H1 (cell line): ENCODE measurements around the gene MYH9. TPM values are rescaled to one million over a fixed set of nuclear protein-coding genes. Genes with fewer than 3 reads are reported as not detected.

Experiments
- CTCF ChIA-PET: fragments of 300-600 bp; sonication (Branson Sonifier 250); formaldehyde crosslinking; loops from one replicate; lab custom pipeline; 2021; ENCODE audit not compliant: partially characterized antibody; lab: Charles Lee
- POLR2A ChIA-PET: fragments of 300-600 bp; sonication (Branson Sonifier 250); formaldehyde crosslinking; loops from one replicate; lab custom pipeline; 2021; ENCODE audit warnings: inconsistent platforms; ENCODE audit not compliant: partially characterized antibody; lab: Charles Lee
- DNase-seq, 2 experiments: peaks; one replicate each; pipeline versions ENCODE4 v3.0.0 to v3.0.0-alpha.2; 2010 to 2022; ENCODE audit warnings: low spot score in 2 of 2, low read depth in 1 of 2, mixed read lengths in 1 of 2
- FAIRE-seq: peaks from 2 replicates; lab custom pipeline; 2011; peaks lifted over from hg19 to GRCh38; lab: Jason Lieb, UNC
- H2AFZ ChIP-seq: 2 replicates; pipeline ENCODE4 v1.8.1; 2012; ENCODE audit warnings: low read length, inconsistent platforms
- H2AK5ac ChIP-seq: 2 replicates; pipeline ENCODE4 v1.6.1; 2013; ENCODE audit warnings: low read depth, low read length
- H2BK120ac ChIP-seq: replicated peaks from 2 replicates; pipeline ENCODE3; 2013; ENCODE audit warnings: low read depth, low read length, inconsistent platforms
- H2BK12ac ChIP-seq: 2 replicates; pipeline ENCODE4 v1.6.1; 2013; ENCODE audit warnings: low read depth, low read length
- H2BK15ac ChIP-seq: 2 replicates; pipeline ENCODE4 v1.6.1; 2013; ENCODE audit warnings: low read length
- H2BK20ac ChIP-seq: 2 replicates; pipeline ENCODE4 v1.6.1; 2013; ENCODE audit warnings: low read length
- H2BK5ac ChIP-seq: 2 replicates; pipeline ENCODE4 v1.6.1; 2013; ENCODE audit warnings: low read depth, low read length
- H3K14ac ChIP-seq: 2 replicates; pipeline ENCODE4 v1.6.1; 2013; ENCODE audit warnings: inconsistent platforms; ENCODE audit not compliant: insufficient read length
- H3K18ac ChIP-seq: 2 replicates; pipeline ENCODE4 v1.6.1; 2013; ENCODE audit warnings: low read length; ENCODE audit errors: extremely low read depth
- H3K23ac ChIP-seq: 2 replicates; pipeline ENCODE4 v1.6.1; 2013; ENCODE audit warnings: inconsistent platforms; ENCODE audit not compliant: insufficient read length
- H3K23me2 ChIP-seq: 2 replicates; pipeline ENCODE4 v1.6.1; 2013; ENCODE audit warnings: low read depth, low read length
- H3K27ac ChIP-seq: 2 replicates; pipeline ENCODE4 v1.6.1; 2011; ENCODE audit warnings: low read depth, low read length, inconsistent platforms
- H3K27me3 ChIP-seq, 4 experiments: replicated peaks in 1 of 4; 1 replicate in 1 of 4; 2 replicates in 3 of 4; pipeline versions ENCODE4 v1.6.1 to v1.8.1; 2011 to 2013; ENCODE audit warnings: low read length in 3 of 4, mild to moderate bottlenecking in 3 of 4, inconsistent platforms in 2 of 4, mixed read lengths in 2 of 4, moderate library complexity in 1 of 4; ENCODE audit not compliant: control insufficient read depth in 3 of 4, insufficient read depth in 3 of 4; ENCODE audit errors: extremely low read depth in 1 of 4
- H3K36me3 ChIP-seq, 4 experiments: 2 replicates each; pipeline versions ENCODE4 v1.6.1 to v1.8.1; 2011 to 2013; ENCODE audit warnings: mild to moderate bottlenecking in 4 of 4, low read length in 3 of 4, moderate library complexity in 2 of 4, control low read depth in 1 of 4, inconsistent platforms in 1 of 4; ENCODE audit not compliant: insufficient read depth in 4 of 4, control insufficient read depth in 2 of 4
- H3K4ac ChIP-seq: replicated peaks from 2 replicates; pipeline ENCODE3; 2013; ENCODE audit warnings: low read length, low read depth, mixed read lengths, inconsistent platforms; ENCODE audit not compliant: insufficient read length
- H3K4me1 ChIP-seq, 4 experiments: replicated peaks in 1 of 4; 1 replicate in 1 of 4; 2 replicates in 3 of 4; pipeline versions ENCODE4 v1.6.1 to v1.8.1; 2011 to 2013; ENCODE audit warnings: low read length in 3 of 4, inconsistent platforms in 2 of 4, mixed read lengths in 1 of 4; ENCODE audit not compliant: insufficient read depth in 4 of 4, control insufficient read depth in 3 of 4
- H3K4me2 ChIP-seq, 2 experiments: 2 replicates each; pipeline versions ENCODE4 v1.6.1 to v1.8.1; 2011 to 2013; ENCODE audit warnings: low read depth in 2 of 2, low read length in 2 of 2, control low read depth in 1 of 2, inconsistent platforms in 1 of 2, mild to moderate bottlenecking in 1 of 2; ENCODE audit not compliant: insufficient read depth in 1 of 2
- H3K4me3 ChIP-seq, 4 experiments: fragments of 200-600, 300-600 bp in 1 of 4; sonication (generic), shearing (Covaris generic), sonication (Bioruptor Twin) in 1 of 4; 2 replicates each; pipeline versions ENCODE4 v1.5.1 to v1.8.1; 2011 to 2016; ENCODE audit warnings: low read length in 4 of 4, low read depth in 3 of 4, control low read depth in 2 of 4, inconsistent platforms in 2 of 4, mild to moderate bottlenecking in 2 of 4, mixed read lengths in 1 of 4, moderate library complexity in 1 of 4; ENCODE audit not compliant: insufficient read depth in 2 of 4; ENCODE audit errors: extremely low read depth in 1 of 4
- H3K56ac ChIP-seq: replicated peaks from 2 replicates; pipeline ENCODE3; 2013; ENCODE audit warnings: low read depth, mild to moderate bottlenecking, mixed read lengths, low read length, inconsistent platforms; ENCODE audit not compliant: insufficient read length
- H3K79me1 ChIP-seq: 2 replicates; pipeline ENCODE4 v1.6.1; 2013; ENCODE audit warnings: low read depth, low read length, control low read depth
- H3K79me2 ChIP-seq, 2 experiments: 2 replicates each; pipeline versions ENCODE4 v1.6.1 to v1.8.1; 2012 to 2013; ENCODE audit warnings: low read length in 2 of 2, mild to moderate bottlenecking in 2 of 2, inconsistent platforms in 1 of 2; ENCODE audit not compliant: insufficient read depth in 2 of 2, control insufficient read depth in 1 of 2
- H3K9ac ChIP-seq, 4 experiments: replicated peaks in 1 of 4; 1 replicate in 1 of 4; 2 replicates in 3 of 4; pipeline versions ENCODE4 v1.6.1 to v1.8.1; 2011 to 2013; ENCODE audit warnings: low read depth in 3 of 4, low read length in 3 of 4, control low read depth in 2 of 4, mild to moderate bottlenecking in 2 of 4, moderate library complexity in 2 of 4, inconsistent platforms in 1 of 4; ENCODE audit errors: extremely low read depth in 1 of 4
- H3K9me3 ChIP-seq, 2 experiments: 2 replicates each; pipeline versions ENCODE4 v1.6.1 to v1.8.1; 2012 to 2013; ENCODE audit warnings: mild to moderate bottlenecking in 2 of 2, moderate library complexity in 2 of 2, control low read depth in 1 of 2, inconsistent platforms in 1 of 2, low read depth in 1 of 2, low read length in 1 of 2, mixed read lengths in 1 of 2; ENCODE audit not compliant: insufficient read depth in 2 of 2
- H4K20me1 ChIP-seq, 2 experiments: replicated peaks in 1 of 2; 2 replicates each; pipeline versions ENCODE3 to v1.8.1; 2011 to 2013; ENCODE audit warnings: inconsistent platforms in 2 of 2, low read length in 2 of 2, mild to moderate bottlenecking in 1 of 2; ENCODE audit not compliant: insufficient read depth in 2 of 2, control insufficient read depth in 1 of 2
- H4K5ac ChIP-seq: 2 replicates; pipeline ENCODE4 v1.6.1; 2013; ENCODE audit warnings: low read length, low read depth, mixed read lengths, inconsistent platforms; ENCODE audit not compliant: insufficient read length
- H4K8ac ChIP-seq: 2 replicates; pipeline ENCODE4 v1.8.0; 2013; ENCODE audit warnings: mild to moderate bottlenecking, moderate library complexity, low read length, inconsistent platforms; ENCODE audit not compliant: insufficient read depth; ENCODE audit errors: extremely low read depth
- H4K91ac ChIP-seq: replicated peaks from 2 replicates; pipeline ENCODE3; 2013; ENCODE audit warnings: low read length, mixed read lengths, inconsistent platforms; ENCODE audit not compliant: insufficient read length
- CHD1 ChIP-seq: IDR thresholded peaks from 2 replicates; pipeline ENCODE4 v1.6.1; 2012; ENCODE audit warnings: low read depth, low read length, improper control_type of control experiment
- EZH2 ChIP-seq: fragments of 200-600 bp; sonication (generic); IDR thresholded peaks from 2 replicates; pipeline ENCODE4 v1.7.1; 2012; ENCODE audit warnings: low read depth, mild to moderate bottlenecking, moderate library complexity, low read length, inconsistent platforms; ENCODE audit not compliant: severe bottlenecking
- HDAC2 ChIP-seq, 2 experiments: fragments of 300-600 bp in 1 of 2; sonication (generic) in 1 of 2; IDR thresholded peaks; 2 replicates each; pipeline ENCODE4 v1.6.1; 2011 to 2012; ENCODE audit warnings: low read depth in 2 of 2, low read length in 2 of 2, mild to moderate bottlenecking in 2 of 2, moderate library complexity in 2 of 2, borderline replicate concordance in 1 of 2, inconsistent platforms in 1 of 2
- JUND ChIP-seq: IDR thresholded peaks from 2 replicates; pipeline ENCODE4 v1.6.1; 2011; ENCODE audit warnings: mild to moderate bottlenecking, improper control_type of control experiment, low read length
- TAF7 ChIP-seq: optimal IDR thresholded peaks from 2 replicates; pipeline ENCODE3; 2011; ENCODE audit warnings: low read depth, mild to moderate bottlenecking, inconsistent platforms, low read length, moderate library complexity, borderline replicate concordance
- ZNF274 ChIP-seq: IDR thresholded peaks from 2 replicates; pipeline ENCODE4 v1.7.0; 2012; ENCODE audit warnings: low read length, borderline replicate concordance; ENCODE audit errors: extremely low read depth
- WGBS, 2 experiments: shearing (Covaris generic) in 1 of 2; methylation state at CpG; one replicate each; pipeline versions ENCODE4 v1.1.6 to v1.1.7; 2013 to 2015; ENCODE audit warnings: low lambda C conversion rate in 2 of 2, mixed read lengths in 2 of 2, inconsistent platforms in 1 of 2, low coverage in 1 of 2, missing lambda C conversion rate in 1 of 2; ENCODE audit not compliant: insufficient replicate concordance in 2 of 2, insufficient coverage in 1 of 2, insufficient read length in 1 of 2; ENCODE audit errors: extremely low coverage in 1 of 2, missing lambda C conversion rate in 1 of 2; 5-methylcytosine and 5-hydroxymethylcytosine counted together
- polyA plus RNA-seq, 7 experiments: library from polyadenylated mRNA; depleted of rRNA in 3 of 7; stranded (reverse) in 5 of 7; unstranded in 2 of 7; fragments of >200 nt in 5 of 7; fragments of 200-250 nt in 2 of 7; gene quantifications; 1 replicate in 5 of 7; 2 replicates in 1 of 7; 4 replicates in 1 of 7; pipeline versions ENCODE4 v1.2.1 to v1.2.3, GENCODE V29; 2011 to 2013; ENCODE audit warnings: missing spikeins in 2 of 7, mixed read lengths in 2 of 7
- total RNA-seq: library from RNA; stranded (reverse); fragmentation: NEBNext Ultra II Directional; extraction: Animal tissue kit (Norgen Biotek cat#: 25700); gene quantifications from 2 replicates; pipeline ENCODE4 v1.2.1, GENCODE V29; 2021
- TF ChIP-seq, protein P1 (sequence below), 3 experiments: IDR thresholded peaks; 1 replicate in 2 of 3; 2 replicates in 1 of 3; pipeline versions ENCODE4 v1.5.1 to v1.6.1; 2011; ENCODE audit warnings: low read length in 3 of 3, mild to moderate bottlenecking in 3 of 3, inconsistent platforms in 2 of 3, low read depth in 1 of 3, moderate library complexity in 1 of 3; ENCODE audit not compliant: insufficient read depth in 1 of 3; ENCODE audit errors: control extremely low read depth in 1 of 3

The MYH9 gene
- total and polyA plus RNA-seq, 2 of the 8 experiments (the other 6 are each of a cell fraction or from before 2014, with no cell fraction given) = 24.9 to 322 TPM

DNA sequence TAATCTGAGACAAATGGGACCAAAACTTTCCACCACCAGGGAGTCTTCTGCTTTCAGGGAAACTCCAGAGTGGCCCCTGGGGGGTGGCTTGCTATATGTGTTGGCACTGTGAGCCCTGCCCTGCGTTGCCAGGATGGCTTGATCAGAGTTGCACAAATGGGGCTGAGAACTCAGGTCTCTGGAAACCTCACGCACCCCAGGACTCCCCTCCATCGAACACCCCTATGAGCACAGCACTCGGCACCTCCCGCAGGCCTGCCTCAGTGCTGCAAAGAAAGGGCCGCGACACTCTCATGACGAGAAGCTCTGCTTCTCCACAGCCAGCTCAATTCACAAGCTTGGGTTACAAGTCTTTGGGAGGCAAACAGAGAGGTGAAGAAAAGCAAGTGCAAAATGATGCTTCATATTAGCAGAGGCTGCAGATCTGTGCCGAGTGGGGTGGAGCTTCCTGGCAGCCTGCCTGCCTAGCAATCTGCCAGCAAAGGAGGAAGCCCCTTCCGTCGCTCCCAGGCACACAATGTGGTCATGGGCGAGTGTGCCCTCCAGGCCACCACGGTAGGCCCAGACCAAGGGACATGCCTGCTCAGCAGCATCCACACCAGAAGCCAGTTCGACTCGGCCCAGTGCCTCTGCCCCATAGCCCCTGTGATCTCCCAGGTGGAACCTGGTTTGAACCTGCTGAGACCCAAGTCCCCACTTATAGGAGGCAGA lies 55.7 kb downstream of the MYH9 start:
- Histone ChIP-seq H3K79me1 (peaks cover 18% of the 10 kb centered on the region), H3K79me2 (peaks cover 0 to 96% of the 10 kb centered on the region in 2 experiments; a peak in 2 of 4 replicates), H3K9me3 (no peaks in the 10 kb centered on the region), H3K18ac (peak overlapping the region; percentile 56), H4K5ac (peak overlapping the region; percentile 46), H3K4me1 (peaks cover 14 to 58% (median 36%) of the 10 kb centered on the region in 4 experiments), H2BK120ac (peak overlapping the region; percentile 9), H2BK12ac (peak overlapping the region; percentile 78; the same call in 1 of the 2 replicates), H3K36me3 (peaks cover 4 to 16% (median 10%) of the 10 kb centered on the region in 4 experiments), H3K56ac (no peak overlapping the region), H4K8ac (no peak overlapping the region; the same call in 1 of the 2 replicates), H4K20me1 (peaks cover 6 to 40% of the 10 kb centered on the region in 2 experiments), H3K23ac (no peak overlapping the region), H4K91ac (peak overlapping the region; percentile 79), H3K9ac (peak overlapping the region in 3 of 4 experiments; percentile 24 to 61 (median 40); a peak in 4 of 7 replicates), H2BK5ac (peak overlapping the region; percentile 97), H3K23me2 (no peaks in the 10 kb centered on the region), H3K4me2 (no peak overlapping the region), H2BK15ac (peak overlapping the region; percentile 66; the same call in 1 of the 2 replicates), H2AFZ (no peak overlapping the region), H3K27me3 (no peaks in the 10 kb centered on the region), H3K4me3 (no peak overlapping the region), H2BK20ac (no peak overlapping the region; the same call in 1 of the 2 replicates), H3K14ac (no peak overlapping the region), H2AK5ac (peak overlapping the region; percentile 92; the same call in 1 of the 2 replicates), H3K27ac (peak overlapping the region; percentile 98), H3K4ac (no peak overlapping the region)
- POLR2A ChIA-PET = interaction anchor here (0.6 to 3.8 kb wide), 32 partner anchors 7 to 154 kb away, joined by 3 to 24 read pairs (median 4); partner anchors contain the start of genes MYH9 and TXN2
- no peak for FAIRE-seq
- 85% methylated on average over 15 of the region's 15 CpGs; no CpG with 5 or more reads in 1 of the 2 experiments for WGBS, 2 experiments
- DNase-seq = no peak
- CTCF ChIA-PET = interaction anchor here (1.0 to 6.0 kb wide), 5 partner anchors 14 to 31 kb away, joined by 3 to 33 read pairs (median 3); no protein-coding TSS in a partner anchor
- TF ChIP-seq HDAC2 (IDR thresholded peaks at IDR 0.05; ENCODE audit: borderline replicate concordance in 1 of 2, low read depth in 2 of 2, low read length in 2 of 2) = no peak
- TF ChIP-seq CHD1 = no peak
- TF ChIP-seq, protein P1, sequence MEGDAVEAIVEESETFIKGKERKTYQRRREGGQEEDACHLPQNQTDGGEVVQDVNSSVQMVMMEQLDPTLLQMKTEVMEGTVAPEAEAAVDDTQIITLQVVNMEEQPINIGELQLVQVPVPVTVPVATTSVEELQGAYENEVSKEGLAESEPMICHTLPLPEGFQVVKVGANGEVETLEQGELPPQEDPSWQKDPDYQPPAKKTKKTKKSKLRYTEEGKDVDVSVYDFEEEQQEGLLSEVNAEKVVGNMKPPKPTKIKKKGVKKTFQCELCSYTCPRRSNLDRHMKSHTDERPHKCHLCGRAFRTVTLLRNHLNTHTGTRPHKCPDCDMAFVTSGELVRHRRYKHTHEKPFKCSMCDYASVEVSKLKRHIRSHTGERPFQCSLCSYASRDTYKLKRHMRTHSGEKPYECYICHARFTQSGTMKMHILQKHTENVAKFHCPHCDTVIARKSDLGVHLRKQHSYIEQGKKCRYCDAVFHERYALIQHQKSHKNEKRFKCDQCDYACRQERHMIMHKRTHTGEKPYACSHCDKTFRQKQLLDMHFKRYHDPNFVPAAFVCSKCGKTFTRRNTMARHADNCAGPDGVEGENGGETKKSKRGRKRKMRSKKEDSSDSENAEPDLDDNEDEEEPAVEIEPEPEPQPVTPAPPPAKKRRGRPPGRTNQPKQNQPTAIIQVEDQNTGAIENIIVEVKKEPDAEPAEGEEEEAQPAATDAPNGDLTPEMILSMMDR (IDR thresholded peaks at IDR 0.05; ENCODE audit: control extremely low read depth in 1 of 3, insufficient read depth in 1 of 3, low read depth in 1 of 3, low read length in 3 of 3) = peak in 1 of 3 experiments; percentile 2; a peak in 1 of 4 replicates
- TF ChIP-seq EZH2 = no peak
- no peak for TF ChIP-seq ZNF274
- TF ChIP-seq JUND = no peak
- TF ChIP-seq TAF7 = peak; percentile 35
